K562 (cell line): ENCODE results near the gene RTN4. TPM values are rescaled to one million over a fixed set of nuclear protein-coding genes. Genes with fewer than 3 reads are reported as not detected.

Experiments
- BHLHE40 ChIP-seq: IDR thresholded peaks from 2 replicates; pipeline ENCODE4 v1.6.1; 2011; ENCODE audit warnings: low read length, improper control_type of control experiment
- CLOCK ChIP-seq: fragments of 250-450 bp; sonication (Bioruptor Pico); IDR thresholded peaks from 2 replicates; pipeline ENCODE4 v1.4.0; 2020; ENCODE audit warnings: mild to moderate bottlenecking, moderate library complexity, borderline replicate concordance
- CUX1 ChIP-seq: fragments of 200-800 bp; sonication (Bioruptor generic); IDR thresholded peaks from 2 replicates; pipeline ENCODE4 v1.6.1; 2016; ENCODE audit warnings: missing genetic modification characterization, missing compliant biosample characterization
- ELF2 ChIP-seq: fragments of 250-450 bp; sonication (Bioruptor Pico); IDR thresholded peaks from 2 replicates; pipeline ENCODE4 v1.5.0; 2021; ENCODE audit warnings: mild to moderate bottlenecking
- HEY1 ChIP-seq: fragments of 250-450 bp; sonication (Bioruptor Pico); IDR thresholded peaks from 2 replicates; pipeline ENCODE4 v1.5.0; 2020; ENCODE audit warnings: mild to moderate bottlenecking, moderate library complexity, borderline replicate concordance
- IRF2 ChIP-seq: sonication (generic); formaldehyde crosslinking; IDR thresholded peaks from 2 replicates; pipeline ENCODE4 v1.8.1; 2022; ENCODE audit warnings: mild to moderate bottlenecking, missing genetic modification reagents
- KLF10 ChIP-seq: fragments of 250-450 bp; sonication (Bioruptor Pico); IDR thresholded peaks from 2 replicates; pipeline ENCODE4 v1.6.1; 2021; ENCODE audit warnings: matching md5 sums
- NBN ChIP-seq: fragments of 450-650 bp; IDR thresholded peaks from 2 replicates; pipeline ENCODE4 v1.6.1; 2016; ENCODE audit warnings: low read depth, mild to moderate bottlenecking
- PHF20 ChIP-seq: fragments of 450-650 bp; IDR thresholded peaks from 2 replicates; pipeline ENCODE4 v1.6.1; 2018; ENCODE audit not compliant: partially characterized antibody
- SAFB ChIP-seq: fragments of 200-400 bp; formaldehyde crosslinking; IDR thresholded peaks from 2 replicates; pipeline ENCODE4 v1.6.1; 2017; ENCODE audit warnings: low read depth, low read length, borderline replicate concordance
- SAFB2 ChIP-seq: fragments of 200-400 bp; formaldehyde crosslinking; IDR thresholded peaks from 2 replicates; pipeline ENCODE4 v1.6.1; 2018; ENCODE audit warnings: borderline replicate concordance, low read length, low read depth, moderate library complexity; ENCODE audit not compliant: severe bottlenecking
- SREBF2 ChIP-seq: sonication (generic); formaldehyde crosslinking; IDR thresholded peaks from 2 replicates; pipeline ENCODE4 v1.4.0; 2020; ENCODE audit warnings: mild to moderate bottlenecking, missing genetic modification reagents
- UBTF ChIP-seq, 2 experiments: IDR thresholded peaks; 2 replicates each; pipeline ENCODE4 v1.6.1; 2012; ENCODE audit warnings: improper control_type of control experiment in 2 of 2, low read depth in 2 of 2, low read length in 2 of 2, borderline replicate concordance in 1 of 2
- ZC3H8 ChIP-seq: fragments of 450-650 bp; IDR thresholded peaks from 2 replicates; pipeline ENCODE4 v1.6.1; 2017
- ZFX ChIP-seq: sonication (generic); formaldehyde crosslinking; IDR thresholded peaks from 2 replicates; pipeline ENCODE4 v1.8.0; 2022; ENCODE audit warnings: mild to moderate bottlenecking, missing genetic modification reagents, moderate library complexity
- ZNF57 ChIP-seq: fragments of 450-650 bp; formaldehyde crosslinking; IDR thresholded peaks from 2 replicates; pipeline ENCODE4 v1.4.0; 2020; ENCODE audit warnings: mild to moderate bottlenecking, moderate library complexity
- ZNF589 ChIP-seq: fragments of 200-800 bp; sonication (Bioruptor generic); IDR thresholded peaks from 2 replicates; pipeline ENCODE4 v1.6.1; 2016; ENCODE audit warnings: low read depth, missing genetic modification characterization, missing compliant biosample characterization
- ZNF717 ChIP-seq: fragments of 250-450 bp; sonication (Bioruptor Pico); IDR thresholded peaks from 2 replicates; pipeline ENCODE4 v1.5.0; 2021
- polyA plus RNA-seq, 8 experiments: library from polyadenylated mRNA; depleted of rRNA in 4 of 8; stranded (reverse) in 5 of 8; unstranded in 3 of 8; fragments of >200 nt; fragmentation: Nextera tagmentation in 2 of 8; fragmentation: Illumina TruSeq in 1 of 8; extraction: Ambion mirVana in 2 of 8; extraction: Trizol in 1 of 8; gene quantifications; 2 replicates each; pipeline versions ENCODE4 v1.2.1 to v1.2.3, GENCODE V29; 2011 to 2014; ENCODE audit warnings: inconsistent platforms in 1 of 8, missing spikeins in 1 of 8
- total RNA-seq, 7 experiments: library from RNA; depleted of rRNA in 6 of 7; stranded (reverse); fragments of >200 nt in 6 of 7; fragmentation: Illumina TruSeq in 2 of 7; extraction: Trizol in 2 of 7; gene quantifications; 2 replicates each; pipeline versions ENCODE4 v1.2.1 to v1.2.3, GENCODE V29; 2011 to 2021; ENCODE audit warnings: low replicate concordance in 1 of 7

The RTN4 gene
- total and polyA plus RNA-seq, 9 of the 15 experiments (the other 6 are each of a cell fraction or from before 2014, with no cell fraction given): 73.0 to 248 (median 116) TPM

- no peak for TF ChIP-seq ZNF717 (CRISPR knock-in tag)
- TF ChIP-seq IRF2: no peak
- no peak for TF ChIP-seq ELF2 (CRISPR knock-in tag)
- no peak for TF ChIP-seq NBN
- TF ChIP-seq ZNF57: no peak
- TF ChIP-seq KLF10 (CRISPR knock-in tag): no peak
- no peak for TF ChIP-seq CLOCK
- no peak for TF ChIP-seq SAFB2
- no peak for TF ChIP-seq HEY1 (CRISPR knock-in tag)
- TF ChIP-seq CUX1 (CRISPR knock-in tag): no peak
- no peak for TF ChIP-seq UBTF (IDR thresholded peaks at IDR 0.05; ENCODE audit: borderline replicate concordance in 1 of 2, low read depth in 2 of 2, low read length in 2 of 2)
- 0 out of 2 replicates have a peak, but pooled peaks have one; percentile 6 for TF ChIP-seq BHLHE40
- TF ChIP-seq PHF20: no peak
- TF ChIP-seq ZNF589: no peak
- TF ChIP-seq SAFB: no peak
- TF ChIP-seq SREBF2: no peak
- TF ChIP-seq ZFX: peak; percentile 64
- TF ChIP-seq ZC3H8: no peak
Measured at GRCh38 chr2:55047677-55048299, 2.5 kb downstream of the RTN4 start (continued).
